PC-9 (cell line): Measurements from ENCODE around the gene ATG4D. TPM values are rescaled to one million over a fixed set of nuclear protein-coding genes. Genes with fewer than 3 reads are reported as not detected.

Experiments used
- BruUV-seq: library from RNA; stranded (reverse); fragments of 400-500 nt; replicated peaks from 2 replicates; lab custom pipeline; 2021; lab: Mats Ljungman, UMichigan
- CTCF ChIA-PET: fragments of 300-600 bp; sonication (Branson Sonifier 250); formaldehyde crosslinking; loops from one replicate; lab custom pipeline; 2022; ENCODE audit warnings: antibody characterized with exemption; lab: Charles Lee
- POLR2A ChIA-PET: fragments of 300-600 bp; sonication (Branson Sonifier 250); formaldehyde crosslinking; loops from one replicate; lab custom pipeline; 2022; ENCODE audit warnings: antibody characterized with exemption; ENCODE audit not compliant: unreplicated experiment; lab: Charles Lee
- DNase-seq, 2 experiments: peaks; one replicate each; pipeline versions ENCODE4 v3.0.0 to v3.0.0-alpha.2; 2015 to 2022; ENCODE audit warnings: mixed read lengths in 1 of 2
- H2AFZ ChIP-seq: fragments of 200-600 bp; sonication (generic); 2 replicates; pipeline ENCODE4 v1.8.1; 2017; ENCODE audit warnings: antibody characterized with exemption
- H3F3A ChIP-seq: fragments of 200-600 bp; sonication (generic); 2 replicates; pipeline ENCODE4 v1.8.1; 2017; ENCODE audit warnings: antibody characterized with exemption, mild to moderate bottlenecking, low read depth; ENCODE audit not compliant: insufficient read depth
- H3K27ac ChIP-seq: fragments of 200-600 bp; sonication (generic); 2 replicates; pipeline ENCODE4 v1.6.1; 2016; ENCODE audit warnings: mixed run types
- H3K27me3 ChIP-seq: fragments of 200-600 bp; sonication (generic); 2 replicates; pipeline ENCODE4 v1.6.1; 2016; ENCODE audit warnings: low read depth, mixed run types; ENCODE audit not compliant: insufficient read depth
- H3K36me3 ChIP-seq: fragments of 200-600 bp; sonication (generic); 2 replicates; pipeline ENCODE4 v1.6.1; 2016; ENCODE audit warnings: low read depth, mixed run types
- H3K4me1 ChIP-seq: fragments of 200-600 bp; sonication (generic); replicated peaks from 2 replicates; pipeline ENCODE4 v1.6.1; 2016; ENCODE audit warnings: mixed run types; ENCODE audit not compliant: insufficient read depth
- H3K4me2 ChIP-seq: fragments of 200-600 bp; sonication (generic); 2 replicates; pipeline ENCODE4 v1.6.1; 2017; ENCODE audit warnings: mixed run types
- H3K4me3 ChIP-seq: fragments of 200-600 bp; sonication (generic); 2 replicates; pipeline ENCODE4 v1.6.1; 2016; ENCODE audit warnings: mixed run types
- H3K79me2 ChIP-seq: fragments of 200-600 bp; sonication (generic); 2 replicates; pipeline ENCODE4 v1.6.1; 2017; ENCODE audit warnings: low read depth, mixed run types
- H3K9me2 ChIP-seq: fragments of 200-600 bp; sonication (generic); 2 replicates; pipeline ENCODE4 v1.8.1; 2017; ENCODE audit warnings: mild to moderate bottlenecking; ENCODE audit not compliant: insufficient read depth
- H3K9me3 ChIP-seq: fragments of 200-600 bp; sonication (generic); 2 replicates; pipeline ENCODE4 v1.8.1; 2016; ENCODE audit warnings: low read depth; ENCODE audit not compliant: insufficient read depth
- H4K20me1 ChIP-seq: fragments of 200-600 bp; sonication (generic); 2 replicates; pipeline ENCODE4 v1.8.1; 2017; ENCODE audit not compliant: insufficient read depth
- CTCF ChIP-seq: fragments of 200-600 bp; sonication (generic); conservative IDR thresholded peaks from 2 replicates; pipeline ENCODE4 v1.6.1; 2017; ENCODE audit warnings: mixed run types, antibody characterized with exemption, mild to moderate bottlenecking, moderate library complexity
- EZH2 ChIP-seq: fragments of 200-600 bp; sonication (generic); IDR thresholded peaks from 2 replicates; pipeline ENCODE4 v1.8.0; 2017; ENCODE audit warnings: antibody characterized with exemption, low read depth
- intact Hi-C: fragments of 100-400 bp; cut with micrococcal nuclease; formaldehyde crosslinking; loops from one replicate; pipeline ENCODE4 v1.10.0; 2022; ENCODE audit not compliant: unreplicated experiment
- total RNA-seq: library from RNA; stranded (reverse); gene quantifications from 2 replicates; pipeline ENCODE4 v1.2.3, GENCODE V29; 2021

The ATG4D gene
- total RNA-seq, 1 experiment from 2014 or later, result 40.2 TPM

DNA sequence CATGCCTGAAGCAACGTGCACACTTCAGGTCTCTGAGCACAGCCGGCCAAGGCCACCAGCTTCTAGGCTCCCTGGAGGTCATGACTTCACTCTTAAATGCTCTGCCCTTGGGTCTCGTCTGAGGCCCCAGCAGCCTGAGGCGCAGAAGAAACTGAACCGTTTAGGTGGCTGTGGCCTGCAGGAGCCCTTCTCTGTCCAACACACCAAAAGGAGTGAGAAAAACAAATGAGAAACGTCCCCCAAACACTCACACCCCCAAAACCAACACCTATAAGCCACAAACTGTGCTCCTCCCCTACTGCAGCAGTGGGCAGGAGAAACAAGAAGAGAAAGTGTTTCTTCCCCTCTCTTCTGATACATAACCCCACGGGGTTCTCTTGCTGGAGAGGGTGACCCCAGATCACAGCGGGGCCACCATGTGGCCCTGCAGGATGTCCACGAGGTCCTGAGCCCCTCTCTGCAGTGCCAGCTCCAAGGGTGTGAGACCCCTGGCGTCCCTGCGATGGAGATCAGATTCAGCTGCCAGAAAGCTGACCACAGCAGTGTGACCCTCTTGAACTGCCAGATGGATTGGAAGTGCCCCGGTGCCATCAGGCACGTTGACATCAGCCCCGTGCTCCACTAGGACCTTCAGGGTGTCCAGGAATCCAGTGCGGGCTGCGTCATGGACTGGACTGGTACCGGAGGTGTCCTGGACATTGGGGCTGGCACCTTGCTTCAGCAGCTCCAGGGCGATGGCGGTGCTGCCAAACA is 23.1 kb downstream of the ATG4D start:
- no TSS peak for BruUV-seq
- TF ChIP-seq EZH2 (no peak), CTCF (no peak)
- peaks cover 30% of the 10 kb centered on the region for H3K4me1 ChIP-seq
- H3K9me2 ChIP-seq, result no peaks in the 10 kb centered on the region
- no peaks in the 10 kb centered on the region for H3K27me3 ChIP-seq
- H3K4me2 ChIP-seq, result peak overlapping the region; percentile 97
- H3K36me3 ChIP-seq, result no peaks in the 10 kb centered on the region
- no peak for DNase-seq
- peaks cover 6% of the 10 kb centered on the region; the same call in 1 of the 2 replicates for H4K20me1 ChIP-seq
- intact Hi-C loops, result loop anchor here (5.0 to 10.0 kb wide), 2 partner anchors 145 to 302 kb away; partner anchors contain the start of gene PDE4A
- H3F3A ChIP-seq, result peaks cover 36% of the 10 kb centered on the region
- H2AFZ ChIP-seq, result no peak overlapping the region
- H3K27ac ChIP-seq, result 0 out of 2 replicates have a peak overlapping the region, but pooled peaks have one; percentile 6
- no peaks in the 10 kb centered on the region for H3K9me3 ChIP-seq
- H3K79me2 ChIP-seq, result peaks cover 22% of the 10 kb centered on the region
- ChIA-PET POLR2A (interaction anchor here (0.5 to 0.6 kb wide), 2 partner anchors 57 to 77 kb away, joined by 4 read pairs; no protein-coding TSS in a partner anchor), CTCF (interaction anchor here (0.6 to 1.3 kb wide), 2 partner anchors 14 to 35 kb away, joined by 3 to 7 read pairs; no protein-coding TSS in a partner anchor)
- peak overlapping the region; percentile 77; the same call in 1 of the 2 replicates for H3K4me3 ChIP-seq

DNA sequence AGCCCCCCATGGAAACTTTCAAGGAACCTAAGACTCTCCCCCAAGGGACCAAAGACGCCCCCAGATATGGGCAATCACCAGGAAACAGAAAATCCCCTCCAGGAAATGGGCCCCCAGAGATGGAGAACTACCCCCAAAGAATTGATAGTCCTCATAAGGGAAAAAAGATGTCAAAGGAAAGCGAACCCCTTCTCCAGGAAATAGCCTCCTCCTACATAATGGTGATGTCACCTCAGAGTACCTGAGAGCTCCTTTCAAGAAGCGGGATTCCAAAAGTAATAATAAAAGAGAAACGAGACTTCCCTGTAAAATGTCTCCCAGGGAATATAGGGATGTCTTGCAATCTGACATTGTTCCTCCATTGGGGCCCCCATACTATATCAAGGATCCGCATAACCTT is 24.0 kb downstream of the ATG4D start:
- no peak overlapping the region for H3K27ac ChIP-seq
- BruUV-seq, result no TSS peak
- H2AFZ ChIP-seq, result no peak overlapping the region

More for the DNA sequence above, 24.0 kb downstream of the ATG4D start:
- peaks cover 30% of the 10 kb centered on the region for H3K4me1 ChIP-seq
- peak overlapping the region; percentile 78 for H3K4me2 ChIP-seq
- peaks cover 44% of the 10 kb centered on the region for H3F3A ChIP-seq
- ChIA-PET CTCF (interaction anchor here (1.0 kb wide), 1 partner anchor 132 kb away, joined by 4 read pairs; no protein-coding TSS in a partner anchor), POLR2A (interaction anchor here (0.6 kb wide), 1 partner anchor 78 kb away, joined by 4 read pairs; no protein-coding TSS in a partner anchor)
- TF ChIP-seq CTCF, result no peak
- no peak for TF ChIP-seq EZH2
- no peaks in the 10 kb centered on the region for H3K9me3 ChIP-seq
- H3K79me2 ChIP-seq, result peaks cover 22% of the 10 kb centered on the region
- intact Hi-C loops, result loop anchor here (2.0 to 10.0 kb wide), 3 partner anchors 145 to 303 kb away; partner anchors contain the start of genes CDC37 and PDE4A
- H4K20me1 ChIP-seq, result peaks cover 7% of the 10 kb centered on the region
- no peaks in the 10 kb centered on the region for H3K9me2 ChIP-seq
- no peaks in the 10 kb centered on the region for H3K27me3 ChIP-seq
- DNase-seq, result no peak
- H3K4me3 ChIP-seq, result peak overlapping the region; percentile 90; the same call in 1 of the 2 replicates
- H3K36me3 ChIP-seq, result no peaks in the 10 kb centered on the region
